Hippocampal formation (tissue), 2 donors: ENCODE data around the gene NPTN.
A peak's percentile ranks its signal among the peaks of the same experiment; 100 is the strongest.
"Not testable (repeated sequence)": the region's sequence is repeated elsewhere in the genome, so short reads cannot be mapped to it uniquely, and the experiment has no call there.

Source experiments
- DNase-seq, 2 donors: peaks; one replicate each; lab custom pipeline; 2025; lab: John Stamatoyannopoulos, UW

Gene NPTN

GRCh38 chr15:73570355-73571032, 62.7 kb downstream of the NPTN start:
- DNase-seq = no peak

- no peak for DNase-seq
These were observed 63.8 kb downstream of the NPTN start for GRCh38 chr15:73569361-73569760.

- DNase-seq = no peak
These were observed 64.5 kb downstream of the NPTN start for GRCh38 chr15:73568564-73569280.

GRCh38 chr15:73567020-73567419, 66.2 kb downstream of the NPTN start:
- DNase-seq = no peak

GRCh38 chr15:73564255-73564654, 68.9 kb downstream of the NPTN start:
- no peak for DNase-seq

GRCh38 chr15:73560501-73561117, 72.6 kb downstream of the NPTN start:
- peak in 1 of 2 donors; percentile 76 for DNase-seq

GRCh38 chr15:73558529-73558928, 74.7 kb downstream of the NPTN start:
- DNase-seq = no peak

- DNase-seq = no peak
These were observed 78.1 kb downstream of the NPTN start for GRCh38 chr15:73555080-73555479.

- DNase-seq = no peak
These were observed 83.0 kb downstream of the NPTN start for GRCh38 chr15:73550190-73550589.

- not testable (repeated sequence) for DNase-seq
These were observed 84.3 kb downstream of the NPTN start for GRCh38 chr15:73548925-73549324.

GRCh38 chr15:73541479-73541878, 91.7 kb downstream of the NPTN start:
- DNase-seq = no peak

- no peak for DNase-seq
These were observed 93.0 kb downstream of the NPTN start for GRCh38 chr15:73540161-73540560.

GRCh38 chr15:73539212-73540128, 93.7 kb downstream of the NPTN start:
- DNase-seq = no peak

- DNase-seq = no peak
These were observed 94.5 kb downstream of the NPTN start for GRCh38 chr15:73538563-73539211.

GRCh38 chr15:73538123-73538522, 95.1 kb downstream of the NPTN start:
- no peak for DNase-seq

GRCh38 chr15:73530649-73531048, 102.5 kb downstream of the NPTN start:
- no peak for DNase-seq

- no peak for DNase-seq
These were observed 105.6 kb downstream of the NPTN start for GRCh38 chr15:73527598-73527997.

GRCh38 chr15:73524919-73525318, 108.3 kb downstream of the NPTN start:
- DNase-seq = no peak

- no peak for DNase-seq
These were observed 111.2 kb downstream of the NPTN start for GRCh38 chr15:73522011-73522410.

- DNase-seq = no peak
These were observed 114.1 kb downstream of the NPTN start for GRCh38 chr15:73518876-73519733.
